NCI-H2107 (cell line): ENCODE data around the gene THEMIS2.

Experiments
- DNase-seq: peaks from one replicate; lab custom pipeline; 2025; lab: John Stamatoyannopoulos, UW

THEMIS2 gene

DNA sequence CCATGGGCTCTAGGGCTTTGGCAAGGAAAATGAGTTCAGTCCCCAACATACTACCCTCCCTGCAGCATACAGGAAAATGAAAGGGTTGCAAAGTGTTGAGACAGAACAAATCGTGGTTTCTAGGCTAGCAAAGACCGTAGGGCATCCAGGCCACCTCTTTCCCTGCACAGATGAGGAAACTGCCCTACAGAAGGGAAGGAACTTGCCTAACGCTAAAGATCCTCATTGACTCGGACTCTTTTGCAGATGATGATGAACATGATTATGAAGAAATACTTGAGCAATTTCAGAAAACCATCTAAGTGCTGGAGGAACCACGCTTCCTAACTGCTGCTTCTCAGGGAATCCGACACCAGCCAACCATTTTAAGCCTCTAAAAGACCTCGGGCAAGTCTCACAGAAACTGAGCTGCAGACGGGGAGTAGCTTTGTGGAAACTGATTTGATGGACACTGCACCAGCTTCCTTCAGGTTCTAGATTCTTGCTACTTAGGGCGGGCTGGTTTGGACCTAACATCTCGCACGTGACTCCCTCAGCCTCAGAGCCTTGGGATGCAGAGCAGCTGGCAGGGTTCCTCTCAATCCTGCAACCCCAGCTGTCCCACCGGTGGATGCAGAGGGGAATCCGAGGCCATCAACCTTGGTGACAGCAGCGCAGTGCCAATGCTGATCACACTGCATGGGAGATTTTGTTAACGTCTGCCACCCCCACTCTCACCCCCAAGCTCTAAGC is 13.4 kb downstream of the THEMIS2 start:
- DNase-seq = no peak

DNA sequence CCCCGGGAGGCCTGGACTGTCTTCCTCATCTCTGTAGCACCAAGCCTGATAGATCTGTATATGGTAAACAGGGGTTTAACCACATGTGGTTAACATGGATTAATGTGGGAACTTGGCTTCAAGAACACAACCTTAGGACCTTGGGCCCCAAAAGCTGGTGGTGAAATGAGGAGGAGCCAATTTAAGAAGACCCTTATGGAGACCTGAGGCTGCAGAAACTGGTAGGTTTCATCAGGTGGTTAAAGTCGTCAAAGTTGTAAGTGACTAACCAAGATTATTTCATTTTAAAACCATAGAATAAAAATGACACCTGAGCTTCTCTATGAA is 14.0 kb downstream of the THEMIS2 start:
- DNase-seq = no peak

DNA sequence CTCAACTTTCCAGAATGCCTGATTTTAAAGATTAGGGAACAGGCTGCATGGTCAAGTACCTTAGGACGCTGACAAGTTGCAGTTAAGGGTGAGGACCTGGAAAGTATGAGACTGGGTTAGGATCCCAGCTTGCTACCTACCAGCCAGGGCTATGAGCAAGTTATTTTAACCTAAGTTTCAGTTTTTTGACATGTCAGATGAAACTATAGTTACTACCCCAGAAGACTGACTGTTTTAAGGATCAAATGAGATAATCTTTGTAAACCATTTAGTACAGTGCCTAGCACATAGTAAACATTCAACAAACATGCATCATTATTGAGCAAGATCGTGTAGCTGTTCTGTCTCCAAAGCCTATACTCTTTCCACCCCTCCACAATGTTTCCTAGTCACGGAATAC is 14.4 kb downstream of the THEMIS2 start:
- no peak for DNase-seq

DNA sequence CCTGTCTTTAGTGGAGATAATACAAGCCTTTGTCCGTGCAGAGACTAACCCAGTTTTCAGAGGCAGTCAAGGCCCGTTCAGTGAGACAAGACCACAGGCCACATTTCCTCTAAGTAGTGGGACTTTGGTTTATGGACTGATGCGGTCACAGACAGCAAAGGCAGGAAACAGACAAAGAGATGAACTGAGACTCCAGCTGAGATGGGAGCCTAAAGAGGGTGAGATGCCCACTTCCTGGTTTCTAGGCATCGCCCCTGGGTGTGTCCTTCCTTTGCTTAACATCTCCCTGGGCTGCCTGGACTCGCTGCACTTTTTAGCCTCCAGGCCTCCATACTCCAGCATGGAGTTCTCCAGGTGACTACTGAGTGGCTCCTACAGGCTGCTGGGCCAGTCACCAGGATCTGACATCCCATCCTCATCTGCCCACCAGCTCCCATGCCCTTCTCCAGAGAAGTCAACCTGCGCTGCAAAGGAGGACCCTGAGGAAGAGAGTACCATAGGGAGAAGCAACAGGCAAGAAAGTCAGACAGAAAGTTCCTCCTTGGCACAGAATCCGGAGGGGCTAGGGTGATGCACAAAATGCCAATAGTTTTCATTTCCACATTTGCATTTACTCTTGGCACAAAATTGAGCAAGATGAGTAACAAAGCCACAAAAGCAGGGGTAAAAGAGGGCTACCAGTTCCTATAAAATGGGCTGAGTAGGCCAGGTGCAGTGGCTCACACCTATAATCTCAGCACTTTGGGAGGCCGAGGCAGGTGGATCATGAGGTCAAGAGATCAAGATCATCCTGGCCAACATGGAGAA is 15.1 kb downstream of the THEMIS2 start:
- no peak for DNase-seq

DNA sequence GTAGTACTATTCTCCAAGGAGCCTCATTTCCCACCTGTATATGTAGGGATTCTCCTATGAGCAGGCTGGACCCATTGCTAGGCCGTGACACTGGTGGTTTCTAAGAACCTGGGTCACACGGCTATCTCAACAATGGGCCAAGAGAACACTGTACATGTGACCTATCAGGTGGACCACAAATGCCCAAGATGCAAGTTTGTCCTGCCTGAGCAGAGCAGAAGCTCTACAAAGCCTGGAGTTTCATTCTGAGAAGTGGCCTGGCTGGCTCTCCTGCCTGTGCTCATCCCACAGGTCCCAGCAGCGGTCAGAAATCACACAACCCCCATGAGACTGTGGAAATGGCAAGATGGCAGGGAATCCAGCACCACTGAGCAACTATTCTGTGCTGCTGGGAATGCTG is 17.2 kb downstream of the THEMIS2 start:
- DNase-seq = no peak

DNA sequence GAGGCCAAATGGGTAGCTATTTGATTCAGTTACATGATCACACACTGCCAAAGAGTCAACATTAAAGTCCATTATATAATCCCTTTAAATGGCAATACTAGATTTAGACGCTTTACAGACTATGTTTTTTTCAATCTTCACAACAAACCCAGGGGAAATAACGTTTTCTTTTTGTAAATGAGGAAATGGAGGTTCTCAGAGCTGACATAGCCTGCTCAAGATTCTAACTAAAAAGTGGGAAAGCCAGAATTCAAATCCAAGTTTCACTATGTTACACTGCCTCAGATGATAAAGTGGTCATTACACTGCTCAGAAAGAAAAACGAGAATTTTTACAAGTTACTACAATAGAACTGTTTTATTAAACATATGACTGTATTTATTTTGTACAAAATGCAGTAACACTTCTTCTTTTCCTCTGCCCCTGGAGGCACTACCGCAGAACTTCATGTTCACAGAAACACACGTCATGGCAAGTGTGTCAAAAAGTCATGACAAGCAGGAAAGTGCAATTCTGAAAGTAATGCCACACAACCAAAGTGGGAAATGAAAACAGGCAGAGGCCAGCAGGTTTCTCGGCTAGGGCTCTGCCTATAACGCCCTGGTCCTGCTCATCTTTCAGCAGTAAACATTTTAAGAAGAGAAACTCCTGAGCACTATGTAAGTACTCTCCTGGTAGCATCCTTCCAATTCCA is 19.0 kb downstream of the THEMIS2 start:
- DNase-seq = no peak

DNA sequence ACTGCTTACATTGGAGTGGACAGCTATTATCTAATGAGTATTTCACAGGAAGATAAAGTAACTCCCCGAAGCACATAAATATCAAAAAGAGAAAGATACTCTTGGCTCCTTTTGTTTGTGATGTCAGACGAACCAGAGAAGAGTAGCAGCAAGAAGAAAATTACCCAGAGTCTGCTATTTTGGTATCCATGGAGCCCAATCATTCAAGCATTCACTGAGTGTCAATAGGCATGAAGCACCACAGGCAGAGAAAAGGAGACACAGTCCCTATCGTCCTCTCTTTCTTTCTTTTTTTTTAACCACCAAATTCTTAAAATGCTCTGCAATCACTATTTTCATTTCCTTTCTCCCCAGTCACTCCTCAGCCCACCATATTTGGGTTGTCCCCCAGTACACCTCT is 22.2 kb downstream of the THEMIS2 start:
- DNase-seq = no peak

DNA sequence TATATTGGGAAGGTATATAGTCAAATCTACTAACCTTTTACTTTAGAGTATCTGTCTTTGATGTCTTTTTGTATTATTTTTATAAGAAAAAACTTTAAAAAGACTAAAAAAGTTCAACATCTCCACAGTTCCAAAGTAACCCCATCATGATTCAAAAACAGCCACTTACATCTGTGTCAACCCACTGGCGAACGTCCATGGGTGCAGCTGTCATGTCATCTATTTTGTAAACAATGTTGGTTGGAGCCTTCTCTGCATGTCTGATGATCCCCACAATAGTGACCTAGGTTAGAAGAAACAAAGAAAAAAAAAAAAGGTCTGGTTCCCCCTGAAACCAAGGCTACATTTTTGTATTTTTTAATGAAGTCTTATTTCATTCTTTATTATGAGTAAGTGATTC is 34.4 kb downstream of the THEMIS2 start:
- no peak for DNase-seq

DNA sequence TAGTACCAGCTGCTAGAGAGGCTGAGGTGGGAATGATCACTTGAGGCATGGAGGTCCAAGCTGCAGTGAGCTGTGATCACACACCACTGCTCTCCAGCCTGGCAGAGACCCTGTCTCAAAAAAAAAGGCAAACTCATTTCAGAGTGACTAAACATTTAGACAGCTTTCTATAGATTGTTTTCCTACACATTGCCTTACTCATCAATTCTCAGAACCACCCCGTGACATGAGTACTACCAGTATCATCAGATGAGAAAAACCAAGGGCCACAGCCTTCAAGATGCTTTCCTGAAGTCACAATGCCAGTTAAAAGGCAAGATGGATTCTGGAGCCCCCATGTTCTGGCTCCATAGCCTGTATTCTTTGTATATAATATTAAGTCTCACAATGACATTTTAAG is 40.1 kb downstream of the THEMIS2 start:
- no peak for DNase-seq

DNA sequence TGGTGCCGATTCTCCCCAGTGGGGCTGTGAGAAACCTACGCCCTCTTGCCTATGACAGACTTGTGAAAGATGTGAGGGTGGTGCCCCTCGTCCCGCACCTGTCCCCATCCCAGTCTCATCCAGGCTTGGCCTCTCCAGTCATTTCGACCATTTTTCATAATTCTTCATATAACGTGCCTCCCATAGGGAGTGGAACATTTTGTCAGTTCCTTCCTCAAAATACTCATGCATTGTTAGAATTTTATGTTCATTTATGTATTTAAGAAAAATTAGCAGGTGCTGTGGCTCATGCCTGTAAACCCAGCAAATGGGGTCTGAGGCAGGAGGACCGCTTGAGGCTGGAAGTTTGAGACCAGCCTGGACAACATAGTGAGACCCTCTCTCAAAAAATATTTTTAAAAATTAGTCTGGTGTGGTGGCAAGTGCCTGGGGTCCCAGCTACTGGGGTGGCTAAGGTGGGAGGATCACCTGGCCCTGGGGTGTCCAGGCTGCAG is 42.8 kb downstream of the THEMIS2 start:
- no peak for DNase-seq

DNA sequence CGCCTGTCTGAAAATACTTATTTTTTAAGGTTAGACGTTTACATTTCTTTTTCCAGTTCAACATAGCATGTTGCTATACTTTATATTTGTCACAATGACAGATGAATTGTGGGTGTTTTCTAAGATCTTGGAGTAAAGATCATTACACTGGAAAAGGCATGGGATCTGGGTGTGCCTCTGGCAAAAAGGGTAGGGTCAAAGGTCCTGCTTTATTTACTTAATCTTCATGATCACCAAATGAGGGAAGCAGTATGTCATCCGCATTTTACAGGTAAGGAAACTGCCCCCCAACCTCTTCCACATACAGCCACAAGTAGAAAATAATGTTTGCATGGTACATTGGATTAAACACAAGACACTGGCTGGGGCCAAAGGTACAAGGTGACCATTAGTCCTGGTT is 49.9 kb downstream of the THEMIS2 start:
- DNase-seq = no peak

DNA sequence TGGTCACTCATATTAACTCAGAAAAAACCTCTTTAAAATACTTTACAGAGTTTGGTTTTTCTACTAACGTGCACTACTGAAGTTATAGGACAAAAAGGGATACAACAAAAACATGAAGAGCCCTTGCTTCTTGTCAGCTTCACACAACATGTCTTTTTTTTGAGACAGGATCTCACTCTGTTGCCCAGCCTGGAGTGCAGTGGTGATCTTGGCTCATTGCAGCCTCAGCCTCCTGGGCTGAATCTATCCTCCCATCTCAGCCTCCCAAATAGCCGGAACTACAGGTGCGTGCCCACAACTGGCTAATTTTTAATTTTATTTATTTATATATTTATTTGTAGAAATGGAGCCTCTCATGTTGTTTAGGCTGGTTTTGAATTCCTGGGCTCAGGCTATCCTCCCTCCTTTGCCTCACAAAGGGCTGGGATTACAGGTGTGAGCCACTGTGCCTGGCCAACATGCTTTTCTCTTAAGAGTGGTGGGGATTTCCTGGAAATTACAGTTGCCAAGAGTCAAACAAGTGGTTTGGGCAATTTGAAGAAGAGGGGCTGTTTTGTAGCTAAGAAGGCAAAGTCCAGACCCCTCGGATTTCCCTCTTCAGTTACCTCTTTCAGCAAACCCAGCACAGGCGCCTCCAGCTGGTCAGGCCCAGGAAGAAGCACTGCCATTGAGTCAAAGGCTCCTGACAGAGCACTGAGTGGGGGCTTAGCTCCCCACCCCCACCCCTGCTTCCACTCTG is 56.0 kb downstream of the THEMIS2 start:
- no peak for DNase-seq

DNA sequence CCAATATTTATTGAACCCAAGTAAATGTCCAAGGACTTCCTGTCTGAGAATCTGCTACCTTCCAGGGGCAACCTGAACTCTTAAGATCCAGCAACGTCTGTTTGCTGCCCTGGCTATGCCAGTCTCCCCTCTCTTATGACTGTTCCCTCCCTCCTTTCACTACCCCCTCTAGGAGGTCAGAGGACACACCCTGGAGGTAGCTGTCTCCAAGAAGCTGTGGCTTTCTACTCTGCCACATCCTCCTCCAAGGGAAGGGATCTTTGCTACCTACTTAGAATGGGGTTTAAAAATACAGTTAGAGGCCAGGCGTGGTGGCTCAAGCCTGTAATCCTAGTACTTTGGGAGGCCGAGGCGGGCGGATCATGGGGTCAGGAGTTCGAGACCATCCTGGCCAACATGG is 58.8 kb downstream of the THEMIS2 start:
- no peak for DNase-seq

DNA sequence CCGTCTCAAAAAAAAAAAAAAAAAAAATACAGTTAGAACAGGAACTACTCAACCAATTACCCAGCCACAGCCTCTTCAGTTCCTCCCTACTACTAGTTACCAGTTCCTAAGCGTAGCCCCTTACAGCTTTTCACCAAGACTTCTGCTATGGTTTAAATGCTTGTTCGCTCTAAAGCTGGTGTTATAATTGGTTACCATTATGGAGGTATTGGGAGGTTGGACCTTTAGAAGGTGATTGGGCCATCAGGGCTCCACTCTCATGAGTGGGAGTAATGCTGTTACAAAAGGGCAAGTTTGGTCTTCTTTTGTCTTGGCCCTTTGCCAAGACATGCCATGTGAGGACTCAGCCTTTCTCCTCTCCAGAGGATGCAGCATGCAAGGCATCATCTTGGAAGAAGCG is 59.4 kb downstream of the THEMIS2 start:
- no peak for DNase-seq

DNA sequence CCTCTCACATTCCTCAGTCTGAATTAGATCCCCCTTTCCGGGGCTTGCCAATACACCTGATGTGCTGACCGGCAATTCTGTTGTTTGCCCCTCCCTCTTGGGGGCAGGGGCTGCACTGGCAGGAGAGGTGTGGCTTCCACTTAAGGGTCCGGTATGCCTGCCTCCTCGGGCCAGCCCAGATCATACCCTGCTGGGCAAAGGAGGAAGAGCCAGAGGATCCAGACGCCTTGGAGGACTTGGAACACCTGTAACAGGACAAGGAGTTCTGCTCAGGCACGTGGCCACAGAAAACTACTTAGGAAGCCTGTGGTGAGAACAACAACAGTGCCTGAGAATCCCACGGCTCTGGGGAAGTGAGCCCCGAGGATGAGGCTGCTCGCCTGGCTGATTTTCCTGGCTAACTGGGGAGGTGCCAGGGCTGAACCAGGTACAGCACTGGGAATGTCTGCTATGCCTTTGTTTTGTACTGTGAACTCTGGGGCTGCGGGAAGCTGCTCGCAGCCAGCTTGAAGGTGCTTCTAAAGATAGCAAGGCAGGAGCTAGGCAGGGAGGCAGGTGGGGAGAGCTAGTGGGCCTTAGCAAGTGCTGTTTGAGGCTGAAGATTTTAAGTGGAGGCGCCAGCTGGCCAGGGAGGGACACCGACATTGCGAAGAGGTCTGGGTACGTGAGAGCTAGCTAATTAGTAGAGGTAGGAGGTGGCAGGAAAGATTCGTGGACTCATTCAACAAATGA is 62.6 kb downstream of the THEMIS2 start, which contains the start of gene SMPDL3B:
Gene SMPDL3B (plus strand): TSS at position 183 of the 732 bp plus-strand sequence. CDS start 184 bp downstream, at position 367.
- DNase-seq = peak; percentile 72

DNA sequence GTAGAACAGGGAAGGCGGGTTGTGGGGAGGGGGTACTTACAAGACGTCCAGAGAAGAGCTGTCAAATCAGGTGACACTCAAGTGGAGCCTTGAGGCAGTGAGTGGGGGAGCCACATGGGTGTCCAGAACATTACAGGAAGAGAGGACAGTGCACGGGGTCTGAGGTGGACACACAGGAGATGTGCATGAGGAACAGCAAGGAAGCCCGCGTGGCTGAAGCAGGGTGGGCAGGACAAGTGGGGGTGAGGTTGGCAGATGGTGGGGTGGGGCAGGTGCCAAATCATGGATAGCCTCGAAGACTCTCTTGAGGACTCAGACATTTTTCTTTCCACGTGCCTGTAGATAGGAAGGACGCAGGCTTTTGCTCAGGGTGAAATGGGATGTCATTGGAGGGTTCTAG is 63.4 kb downstream of the THEMIS2 start:
- DNase-seq = no peak
